Measurements from ENCODE around the gene MLLT6. TPM values are rescaled to one million over a fixed set of nuclear protein-coding genes. Genes with fewer than 3 reads are reported as not detected.
A peak's percentile ranks its signal among the peaks of the same experiment; 100 is the strongest.

The MLLT6 gene
- total RNA-seq, 4 donors from 2014 or later: 30.6 to 79.7 (median 35.1) TPM

GRCh38 chr17:38746849-38747462 is 41.9 kb downstream of the MLLT6 start:
- H3K4me1 ChIP-seq: peaks cover 39 to 89% (median 52%) of the 10 kb centered on the region in 3 donors
- peak overlapping the region; percentile 50 to 88 (median 86) for H3K4me3 ChIP-seq
- intact Hi-C loops (cut with DNase I): no loop called here
- H3K27me3 ChIP-seq: peaks cover 0 to 20% (median 0%) of the 10 kb centered on the region in 4 donors
- no peaks in the 10 kb centered on the region for H3K36me3 ChIP-seq
- peak overlapping the region; percentile 74 to 94 (median 88) for H3K27ac ChIP-seq
- no peak for TF ChIP-seq POLR2A (IDR thresholded peaks at IDR 0.05)
- no peak for TF ChIP-seq CTCF (IDR thresholded peaks at IDR 0.05)
- WGBS, 2 donors: 9 to 12% methylated on average over 10 to 13 of the region's 21 CpGs
- no peaks in the 10 kb centered on the region for H3K9me3 ChIP-seq
- DNase-seq: no peak

DNA sequence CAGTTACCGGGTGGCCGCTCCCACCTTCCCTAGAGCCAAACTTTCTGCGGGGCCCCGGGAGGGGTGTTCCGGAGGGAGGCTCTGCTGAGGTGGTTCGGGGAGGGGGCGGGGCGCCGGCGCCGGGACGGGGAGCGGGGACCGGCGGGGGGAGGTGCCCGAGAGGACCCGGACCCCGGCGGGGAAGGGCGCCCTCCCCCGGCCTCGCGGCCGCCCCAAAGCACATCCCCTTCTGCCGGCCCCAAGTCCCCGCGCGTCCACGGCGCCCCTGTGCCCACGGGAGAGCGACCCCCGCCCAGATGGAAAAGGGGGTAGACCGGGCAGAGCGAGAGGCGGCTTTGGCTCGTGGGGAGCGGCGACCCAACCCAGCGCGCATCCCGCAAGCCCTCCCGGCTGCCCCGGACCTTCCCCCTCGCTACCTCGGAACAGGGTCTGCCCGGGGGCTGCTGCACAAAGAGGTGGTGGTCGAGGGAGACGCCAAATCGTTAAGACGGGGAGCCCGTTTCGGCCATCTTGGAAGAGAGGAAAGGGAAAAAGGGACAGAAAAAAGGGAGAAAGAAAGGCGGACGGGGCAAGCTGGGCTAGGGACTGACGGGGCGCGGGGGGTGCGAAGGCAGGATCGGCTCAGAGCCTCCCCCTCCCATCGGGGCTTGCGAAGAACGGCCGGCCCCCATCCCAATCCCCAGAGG is 42.5 kb downstream of the MLLT6 start:
- peaks cover 0 to 20% (median 0%) of the 10 kb centered on the region in 4 donors for H3K27me3 ChIP-seq
- H3K27ac ChIP-seq: peak overlapping the region; percentile 74 to 94 (median 88)
- peak overlapping the region; percentile 50 to 88 (median 86) for H3K4me3 ChIP-seq
- intact Hi-C loops (cut with DNase I): no loop called here
- 2 to 3% methylated on average over 17 to 35 of the region's 64 CpGs for WGBS, 2 donors
- H3K4me1 ChIP-seq: peaks cover 36 to 86% (median 45%) of the 10 kb centered on the region in 3 donors
- no peaks in the 10 kb centered on the region for H3K9me3 ChIP-seq
- H3K36me3 ChIP-seq: no peaks in the 10 kb centered on the region
- no peak for DNase-seq
- TF ChIP-seq CTCF (IDR thresholded peaks at IDR 0.05) (peak in 1 of 6 experiments; percentile 11), POLR2A (IDR thresholded peaks at IDR 0.05) (no peak)

- peak within 1 kb of the TSS; percentile 50 to 88 (median 86) for H3K4me3 ChIP-seq
- H3K4me1 ChIP-seq: peaks cover 40 to 83% (median 41%) of the 10 kb centered on the region in 3 donors
- no peak for DNase-seq
- TF ChIP-seq POLR2A (IDR thresholded peaks at IDR 0.05) (peak in 2 of 4 donors; percentile 31 to 43), CTCF (IDR thresholded peaks at IDR 0.05) (no peak)
- no peaks in the 10 kb centered on the region for H3K9me3 ChIP-seq
- peaks cover 0 to 20% (median 0%) of the 10 kb centered on the region in 4 donors for H3K27me3 ChIP-seq
- intact Hi-C loops (cut with DNase I): no loop called here
- no peaks in the 10 kb centered on the region for H3K36me3 ChIP-seq
- 0% methylated on average over 16 of the region's 47 CpGs; no CpG with 5 or more reads in 1 of the 2 donors for WGBS, 2 donors
- H3K27ac ChIP-seq: peak within 1 kb of the TSS; percentile 74 to 94 (median 88)
Measured at GRCh38 chr17:38748149-38748891, 43.2 kb downstream of the MLLT6 start, which contains the start of gene PCGF2. PCGF2 (minus strand) TSS chr17:38748336; CDS start chr17:38740402, 7,934 bp downstream.

- DNase-seq: no peak
- peaks cover 44 to 83% (median 46%) of the 10 kb centered on the region in 3 donors for H3K4me1 ChIP-seq
- H3K27me3 ChIP-seq: peaks cover 0 to 20% (median 0%) of the 10 kb centered on the region in 4 donors
- peak overlapping the region; percentile 74 to 94 (median 88) for H3K27ac ChIP-seq
- WGBS, 2 donors: 0% methylated on average over 15 of the region's 32 CpGs; no CpG with 5 or more reads in 1 of the 2 donors
- intact Hi-C loops (cut with DNase I): no loop called here
- H3K4me3 ChIP-seq: peak overlapping the region; percentile 50 to 88 (median 86)
- H3K9me3 ChIP-seq: no peaks in the 10 kb centered on the region
- TF ChIP-seq CTCF (IDR thresholded peaks at IDR 0.05) (no peak), POLR2A (IDR thresholded peaks at IDR 0.05) (no peak)
- H3K36me3 ChIP-seq: peaks cover 0 to under 1% (median 0%) of the 10 kb centered on the region in 3 donors
Measured at GRCh38 chr17:38748892-38749222, 43.8 kb downstream of the MLLT6 start.
